Naive thymus-derived CD4-positive, alpha-beta T cell (primary cell): ENCODE data around the gene CTSA. TPM values are rescaled to one million over a fixed set of nuclear protein-coding genes. Genes with fewer than 3 reads are reported as not detected.

Experiments used
- ATAC-seq: fragments of 150-1000 bp; cut with Tn5 transposase; 2 replicates; pipeline ENCODE4 v1.10.0; 2021; ENCODE audit warnings: mild to moderate bottlenecking, moderate library complexity
- CTCF ChIA-PET: fragments of 350-600 bp; sonication (Branson Sonifier 250); formaldehyde crosslinking; loops from one replicate; lab custom pipeline; 2021; ENCODE audit warnings: antibody characterized with exemption; lab: Charles Lee
- POLR2A ChIA-PET: fragments of 350-600 bp; sonication (Branson Sonifier 250); formaldehyde crosslinking; loops from one replicate; lab custom pipeline; 2021; ENCODE audit warnings: antibody characterized with exemption, inconsistent platforms; lab: Charles Lee
- DNase-seq, 9 donors: peaks; one replicate each; pipeline versions ENCODE4 v3.0.0 to v3.0.0-alpha.2; 2020 to 2022; ENCODE audit warnings: mixed read lengths in 1 of 9
- H3K27ac ChIP-seq: one replicate; pipeline ENCODE4 v1.7.0; 2013; ENCODE audit warnings: mild to moderate bottlenecking, low read depth, low read length, moderate library complexity
- H3K27me3 ChIP-seq, 2 donors: one replicate each; pipeline ENCODE4 v1.7.0; 2013; ENCODE audit warnings: low read length in 2 of 2, mild to moderate bottlenecking in 2 of 2, moderate library complexity in 2 of 2; ENCODE audit not compliant: control insufficient read depth in 2 of 2, insufficient read depth in 2 of 2
- H3K36me3 ChIP-seq, 3 experiments: 1 replicate in 2 of 3; 2 replicates in 1 of 3; pipeline ENCODE4 v1.7.0; 2013; ENCODE audit warnings: low read length in 3 of 3, mild to moderate bottlenecking in 3 of 3, moderate library complexity in 1 of 3; ENCODE audit not compliant: insufficient read depth in 3 of 3, control insufficient read depth in 2 of 3
- H3K4me1 ChIP-seq, 2 donors: one replicate each; pipeline ENCODE4 v1.7.0; 2013; ENCODE audit warnings: low read length in 2 of 2, mild to moderate bottlenecking in 2 of 2, moderate library complexity in 1 of 2; ENCODE audit not compliant: control insufficient read depth in 2 of 2, insufficient read depth in 2 of 2
- H3K4me3 ChIP-seq: 2 replicates; pipeline ENCODE4 v1.7.0; 2013; ENCODE audit warnings: mild to moderate bottlenecking, low read length
- H3K9me3 ChIP-seq, 3 experiments: 1 replicate in 2 of 3; 2 replicates in 1 of 3; pipeline ENCODE4 v1.7.0; 2013; ENCODE audit warnings: low read length in 3 of 3; ENCODE audit not compliant: control insufficient read depth in 2 of 3
- H3K27ac Mint-ChIP-seq, 9 donors: one replicate each; pipeline ENCODE4 v1.8.0; 2020 to 2022; ENCODE audit warnings: mixed read lengths in 9 of 9, mild to moderate bottlenecking in 8 of 9, moderate library complexity in 5 of 9, inconsistent platforms in 2 of 9
- H3K27me3 Mint-ChIP-seq, 5 donors: one replicate each; pipeline ENCODE4 v1.8.0; 2021 to 2022; ENCODE audit warnings: mixed read lengths in 5 of 5, mild to moderate bottlenecking in 1 of 5
- H3K36me3 Mint-ChIP-seq, 5 donors: one replicate each; pipeline ENCODE4 v1.8.0; 2020 to 2022; ENCODE audit warnings: mixed read lengths in 5 of 5, mild to moderate bottlenecking in 3 of 5, inconsistent platforms in 1 of 5
- H3K4me1 Mint-ChIP-seq, 7 donors: one replicate each; pipeline ENCODE4 v1.8.0; 2020 to 2022; ENCODE audit warnings: mixed read lengths in 7 of 7, mild to moderate bottlenecking in 3 of 7, inconsistent platforms in 1 of 7
- H3K4me3 Mint-ChIP-seq, 10 donors: one replicate each; pipeline ENCODE4 v1.8.0; 2020 to 2022; ENCODE audit warnings: mild to moderate bottlenecking in 10 of 10, mixed read lengths in 10 of 10, moderate library complexity in 6 of 10, inconsistent platforms in 2 of 10
- H3K9me3 Mint-ChIP-seq, 11 donors: one replicate each; pipeline ENCODE4 v1.8.0; 2020 to 2022; ENCODE audit warnings: mixed read lengths in 11 of 11, mild to moderate bottlenecking in 4 of 11, inconsistent platforms in 1 of 11, moderate library complexity in 1 of 11
- intact Hi-C, 2 donors: fragments of 100-400 bp; cut with micrococcal nuclease; formaldehyde crosslinking; loops; one replicate each; pipeline ENCODE4 v1.15.1; 2023
- polyA plus RNA-seq, 2 donors: library from polyadenylated mRNA; unstranded; fragments of 300-500 nt; fragmentation: Illumina TruSeq; gene quantifications; one replicate each; pipeline ENCODE4 v1.2.3, GENCODE V29; 2021
- total RNA-seq, 6 experiments: library from RNA in 5 of 6; stranded (reverse) in 5 of 6; gene quantifications; 1 replicate in 5 of 6; 2 replicates in 1 of 6; pipeline ENCODE4 v1.2.3 and lab custom pipeline; 2021 to 2026

CTSA gene
- total and polyA plus RNA-seq, 7 experiments from 2014 or later, result 59.6 to 151 (median 65.1) TPM

- Mint-ChIP-seq H3K36me3 (no peaks in the 10 kb centered on the region), H3K4me3 (peak overlapping the region; percentile 34 to 83 (median 80)), H3K4me1 (peaks cover 0 to 21% (median 16%) of the 10 kb centered on the region in 7 donors), H3K9me3 (no peaks in the 10 kb centered on the region), H3K27ac (peak overlapping the region in 3 of 9 donors; percentile 40 to 69 (median 67)), H3K27me3 (peaks cover 0 to 18% (median 10%) of the 10 kb centered on the region in 5 donors)
- ChIA-PET CTCF (no interaction called here), POLR2A (interaction anchor here (3.2 kb wide), 1 partner anchor 24 kb away, joined by 18 read pairs; the partner anchor contains the start of gene PCIF1)
- Histone ChIP-seq H3K27me3 (no peaks in the 10 kb centered on the region), H3K4me1 (peaks cover 13 to 17% of the 10 kb centered on the region in 2 donors), H3K27ac (no peak overlapping the region), H3K36me3 (no peaks in the 10 kb centered on the region), H3K4me3 (peak overlapping the region; percentile 76), H3K9me3 (no peaks in the 10 kb centered on the region)
- ATAC-seq, result no peak
- DNase-seq, result no peak
- intact Hi-C loops, result loop anchor here in 1 of 2 donors (2.0 kb wide), 1 partner anchor 63 kb away; the partner anchor contains the start of gene ZNF335
These were observed 18.9 kb downstream of the CTSA start for GRCh38 chr20:45909817-45910669.

DNA sequence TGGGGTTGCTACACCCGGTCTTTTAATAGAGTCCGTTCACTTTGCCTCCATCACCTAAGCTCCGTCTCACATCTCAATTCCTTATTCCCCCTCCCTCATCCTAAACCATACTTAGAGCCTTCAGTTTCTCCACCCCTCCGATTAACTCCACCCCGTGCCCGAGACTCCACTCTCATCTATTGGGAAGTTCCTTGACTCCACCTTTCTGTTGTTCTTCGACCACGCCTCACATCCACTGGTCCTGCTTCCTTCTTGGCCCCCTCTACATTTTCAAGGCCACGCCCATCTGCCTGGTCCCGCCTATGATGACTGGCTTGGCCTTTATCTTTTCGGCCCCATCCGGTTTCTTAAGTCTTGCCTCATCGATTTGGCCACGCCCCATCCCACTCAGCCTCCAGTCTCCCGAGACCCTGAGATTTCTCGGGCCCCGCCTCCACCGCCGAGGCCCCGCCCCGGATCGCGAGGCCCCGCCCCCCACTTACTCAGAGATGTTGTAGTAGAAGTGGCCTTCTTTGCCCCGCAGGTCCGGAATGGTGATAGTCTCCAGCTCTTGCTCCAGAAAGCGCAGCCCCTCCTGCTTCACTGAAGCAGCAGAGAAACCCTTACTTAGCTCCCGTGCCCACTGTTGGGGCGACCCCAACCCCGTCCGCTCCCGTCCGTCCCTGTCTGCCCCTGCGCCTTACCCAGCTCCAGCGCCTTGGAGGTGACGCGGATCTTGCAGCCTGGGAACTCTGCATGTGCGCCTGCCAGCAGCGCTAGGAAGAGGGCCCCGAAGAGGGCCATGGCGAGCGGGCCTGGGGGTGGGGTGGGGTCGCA, 19.7 kb downstream of the CTSA start:
- H3K9me3 ChIP-seq, result no peaks in the 10 kb centered on the region
- H3K4me1 Mint-ChIP-seq, result peaks cover 0 to 21% (median 16%) of the 10 kb centered on the region in 7 donors
- peak overlapping the region; percentile 2 for H3K27ac ChIP-seq
- CTCF ChIA-PET, result no interaction called here
- peak; percentile 54 to 93 (median 67) for DNase-seq
- peak; percentile 93 for ATAC-seq
- no peaks in the 10 kb centered on the region for H3K27me3 ChIP-seq
- peaks cover 6 to 18% (median 10%) of the 10 kb centered on the region in 5 donors for H3K27me3 Mint-ChIP-seq
- H3K4me3 Mint-ChIP-seq, result peak overlapping the region; percentile 59 to 84 (median 80)
- H3K36me3 Mint-ChIP-seq, result no peaks in the 10 kb centered on the region
- H3K27ac Mint-ChIP-seq, result peak overlapping the region in 5 of 9 donors; percentile 25 to 67 (median 46)
- no peaks in the 10 kb centered on the region for H3K36me3 ChIP-seq
- peaks cover 13 to 17% of the 10 kb centered on the region in 2 donors for H3K4me1 ChIP-seq
- intact Hi-C loops, result loop anchor here (1.0 to 2.0 kb wide), 5 partner anchors 22 to 62 kb away; partner anchors contain the start of genes ACOT8 (in 1 of the 2), PCIF1 (in 1 of the 2), ZNF335 (in 1 of the 2) and ZSWIM1 (in 1 of the 2)
- POLR2A ChIA-PET, result interaction anchor here (0.6 to 3.2 kb wide), 2 partner anchors 21 to 23 kb away, joined by 3 to 18 read pairs; partner anchors contain the start of gene PCIF1
- no peaks in the 10 kb centered on the region for H3K9me3 Mint-ChIP-seq
- H3K4me3 ChIP-seq, result peak overlapping the region; percentile 76

DNA sequence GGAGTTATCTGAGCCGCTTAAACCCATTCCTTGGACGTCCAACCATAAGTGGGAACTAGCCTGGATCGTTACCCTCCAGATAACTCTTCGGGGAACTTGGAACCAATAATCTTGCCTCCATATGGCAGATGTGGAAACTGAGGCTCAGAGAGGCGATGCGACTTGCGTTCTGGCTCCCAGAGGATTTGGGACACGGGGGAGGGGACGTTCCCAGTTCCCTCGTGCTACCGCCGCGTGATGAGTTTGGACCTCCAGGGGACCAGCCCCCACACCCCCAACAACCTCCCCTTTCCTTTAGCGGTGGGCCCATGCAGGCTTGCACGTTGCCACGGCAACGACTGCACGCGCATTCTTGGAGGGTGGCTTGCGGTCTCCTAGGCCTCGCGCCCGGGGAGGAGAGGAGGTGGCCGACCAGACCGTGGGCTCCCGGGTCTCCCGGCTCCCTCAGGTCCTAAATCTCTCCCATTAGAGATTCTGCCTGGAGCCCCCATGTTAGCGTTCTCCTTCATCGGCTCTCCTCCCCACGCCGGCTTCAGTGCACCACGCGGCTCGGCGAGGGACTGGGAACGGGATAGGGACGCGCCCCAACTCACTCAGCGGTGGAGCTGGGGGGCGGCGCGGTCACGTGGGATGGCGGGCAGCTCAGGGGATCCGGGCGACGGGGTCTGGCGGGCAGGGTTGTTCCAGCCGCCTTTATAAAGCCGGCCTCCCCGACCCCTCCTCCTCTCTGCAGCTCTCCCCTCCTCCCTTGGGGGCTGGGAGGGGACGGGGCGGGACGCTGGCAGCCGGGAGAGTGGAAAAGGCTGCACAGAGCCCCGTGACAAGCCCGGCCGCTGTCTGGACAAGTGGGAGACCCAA, 20.6 kb downstream of the CTSA start, which contains the start of gene PLTP:
PLTP (minus strand) TSS at position 670 of the 858 bp plus-strand sequence. CDS start 703 bp downstream, outside the sequence.
- H3K36me3 Mint-ChIP-seq, result no peaks in the 10 kb centered on the region
- POLR2A ChIA-PET, result interaction anchor here (0.6 to 3.2 kb wide), 2 partner anchors 22 kb away, joined by 3 to 18 read pairs; partner anchors contain the start of gene PCIF1
- H3K4me1 ChIP-seq, result peaks cover 13 to 17% of the 10 kb centered on the region in 2 donors
- CTCF ChIA-PET, result no interaction called here
- DNase-seq (peak in 7 of 9 donors; percentile 16 to 40 (median 32)), ATAC-seq (peak; percentile 15)
- H3K4me1 Mint-ChIP-seq, result peaks cover 0 to 21% (median 16%) of the 10 kb centered on the region in 7 donors
- H3K36me3 ChIP-seq, result no peaks in the 10 kb centered on the region
- peak within 1 kb of the TSS; percentile 59 to 84 (median 80) for H3K4me3 Mint-ChIP-seq
- H3K27ac Mint-ChIP-seq, result peak within 1 kb of the TSS in 4 of 9 donors; percentile 25 to 46 (median 41)
- intact Hi-C loops, result loop anchor here (1.0 to 2.0 kb wide), 5 partner anchors 22 to 61 kb away; partner anchors contain the start of genes ACOT8 (in 1 of the 2), PCIF1 (in 1 of the 2), ZNF335 (in 1 of the 2) and ZSWIM1 (in 1 of the 2)
- H3K27me3 ChIP-seq, result no peaks in the 10 kb centered on the region
- peak within 1 kb of the TSS; percentile 76 for H3K4me3 ChIP-seq
- no peaks in the 10 kb centered on the region for H3K9me3 Mint-ChIP-seq
- peaks cover 15 to 24% (median 18%) of the 10 kb centered on the region in 5 donors for H3K27me3 Mint-ChIP-seq
- peak within 1 kb of the TSS; percentile 2 for H3K27ac ChIP-seq
- no peaks in the 10 kb centered on the region for H3K9me3 ChIP-seq

GRCh38 chr20:45912344-45912682, 21.2 kb downstream of the CTSA start:
- DNase-seq (no peak), ATAC-seq (no peak)
- no peak overlapping the region for H3K27ac Mint-ChIP-seq
- Histone ChIP-seq H3K4me3 (no peak overlapping the region), H3K27me3 (no peaks in the 10 kb centered on the region), H3K27ac (no peak overlapping the region), H3K4me1 (peaks cover 13 to 17% of the 10 kb centered on the region in 2 donors), H3K36me3 (no peaks in the 10 kb centered on the region), H3K9me3 (no peaks in the 10 kb centered on the region)
- no peaks in the 10 kb centered on the region for H3K9me3 Mint-ChIP-seq
- ChIA-PET POLR2A (no interaction called here), CTCF (no interaction called here)
- H3K4me1 Mint-ChIP-seq, result peaks cover 0 to 21% (median 16%) of the 10 kb centered on the region in 7 donors
- H3K27me3 Mint-ChIP-seq, result peaks cover 16 to 25% (median 22%) of the 10 kb centered on the region in 5 donors
- intact Hi-C loops, result no loop called here
- H3K36me3 Mint-ChIP-seq, result no peaks in the 10 kb centered on the region
- peak overlapping the region in 9 of 10 donors; percentile 51 to 84 (median 66) for H3K4me3 Mint-ChIP-seq

DNA sequence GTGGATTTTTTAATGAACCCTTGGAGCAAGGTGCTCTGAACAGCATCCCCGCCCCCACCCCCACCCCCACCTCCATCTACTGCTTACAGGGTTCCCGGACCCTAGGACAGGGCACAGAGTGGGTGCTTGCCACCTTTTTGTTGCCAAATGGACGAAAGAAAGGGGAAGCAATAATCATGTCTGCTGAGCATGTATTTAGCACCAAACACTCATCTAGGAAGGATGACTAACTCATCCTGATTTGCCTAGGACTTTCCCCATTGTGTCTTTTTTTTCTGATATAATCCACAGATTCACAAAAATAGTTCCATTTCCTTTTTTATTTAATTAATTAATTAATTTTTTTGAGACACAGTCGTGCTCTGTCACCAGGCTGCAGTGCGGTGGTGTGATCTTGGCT, 22.0 kb downstream of the CTSA start:
- intact Hi-C loops, result no loop called here
- Histone ChIP-seq H3K9me3 (no peaks in the 10 kb centered on the region), H3K4me1 (peaks cover 13 to 17% of the 10 kb centered on the region in 2 donors), H3K36me3 (no peaks in the 10 kb centered on the region), H3K27ac (no peak overlapping the region), H3K4me3 (no peak overlapping the region), H3K27me3 (no peaks in the 10 kb centered on the region)
- Mint-ChIP-seq H3K9me3 (no peaks in the 10 kb centered on the region), H3K4me1 (peaks cover 0 to 21% (median 16%) of the 10 kb centered on the region in 7 donors), H3K4me3 (peak overlapping the region in 2 of 10 donors; percentile 37 to 41), H3K36me3 (no peaks in the 10 kb centered on the region), H3K27ac (no peak overlapping the region), H3K27me3 (peaks cover 16 to 29% (median 22%) of the 10 kb centered on the region in 5 donors)
- ChIA-PET CTCF (no interaction called here), POLR2A (no interaction called here)
- no peak for ATAC-seq
- no peak for DNase-seq
